Psoas muscle (tissue), 8 donors: ENCODE measurements around the gene F7. TPM values are rescaled to one million over a fixed set of nuclear protein-coding genes. Genes with fewer than 3 reads are reported as not detected.

ENCODE experiments used
- ATAC-seq, 4 donors: fragments of 200-7000 bp; cut with Tn5 transposase; one replicate each; pipeline ENCODE4 v1.9.1; 2020; ENCODE audit warnings: moderate library complexity in 3 of 4, mild to moderate bottlenecking in 2 of 4
- DNase-seq, 2 donors: peaks; one replicate each; pipeline ENCODE4 v3.0.0-alpha.2; 2020
- H3K27ac ChIP-seq: fragments of 200-600 bp; one replicate; pipeline ENCODE4 v1.8.0; 2022
- H3K27me3 ChIP-seq, 3 donors: fragments of 200-600 bp in 1 of 3; one replicate each; pipeline versions ENCODE4 v1.6.1 to v1.8.0; 2013 to 2022; ENCODE audit warnings: low read length in 2 of 3, mild to moderate bottlenecking in 2 of 3, moderate library complexity in 1 of 3; ENCODE audit not compliant: insufficient read depth in 3 of 3
- H3K36me3 ChIP-seq, 2 donors: fragments of 200-600 bp in 1 of 2; one replicate each; pipeline versions ENCODE4 v1.6.1 to v1.8.0; 2013 to 2022; ENCODE audit warnings: low read depth in 1 of 2, mild to moderate bottlenecking in 1 of 2, moderate library complexity in 1 of 2; ENCODE audit not compliant: insufficient read depth in 1 of 2
- H3K4me1 ChIP-seq: fragments of 200-600 bp; one replicate; pipeline ENCODE4 v1.8.0; 2022
- H3K4me3 ChIP-seq: fragments of 200-600 bp; one replicate; pipeline ENCODE4 v1.8.0; 2022; ENCODE audit warnings: mild to moderate bottlenecking
- H3K9me3 ChIP-seq: fragments of 200-600 bp; one replicate; pipeline ENCODE4 v1.8.0; 2022
- CTCF ChIP-seq: fragments of 200-600 bp; IDR thresholded peaks from one replicate; pipeline ENCODE4 v1.8.0; 2022; ENCODE audit warnings: antibody characterized with exemption
- WGBS, 3 donors: extraction: QIAGEN DNeasy Blood & Tissue Kit; methylation state at CpG; one replicate each; pipeline versions ENCODE4 v1.1.6 to v1.1.7; 2013; 5-methylcytosine and 5-hydroxymethylcytosine counted together
- intact Hi-C, 2 donors: fragments of 100-400 bp; cut with DNase I; formaldehyde crosslinking; loops; one replicate each; pipeline versions ENCODE4 v1.11.0 to v1.14.2; 2022
- polyA plus RNA-seq, 3 donors: library from polyadenylated mRNA; stranded (reverse); fragments of 200-250 nt; gene quantifications; one replicate each; pipeline ENCODE4 v1.2.3, GENCODE V29; 2013
- total RNA-seq, 4 donors: library from RNA; stranded (reverse); fragmentation: NEBNext Ultra II Directional in 2 of 4; extraction: Animal tissue kit (Norgen Biotek cat#: 25700) in 2 of 4; gene quantifications; one replicate each; pipeline versions ENCODE4 v1.2.1 to v1.2.4, GENCODE V29; 2021 to 2023
- donor health status: healthy with polysubstance abuse.
- donor health status: DM: no; HTN: no; CAD: no; lungs with moderate emphysema.
- donor health status: Bipolar disorder and iron deficiency.
- donor health status: healthy.
- donor health status: DM: yes; HTN: yes; CAD: no.
- donor health status: DM: no; HTN: no; CAD: no.
- donor health status: DM: no; HTN: no; CAD: no.
- donor health status: DM: yes; HTN: yes; CAD: no.

F7 gene
- total and polyA plus RNA-seq, 7 donors = 0.08 to 0.20 (median 0.10) TPM; not detected in 4

GRCh38 chr13:113137691-113138298 is 32.2 kb downstream of the F7 start:
- intact Hi-C loops = no loop called here
- WGBS, 3 donors = 83 to 85% (median 84%) methylated on average over 11 of the region's 11 CpGs

GRCh38 chr13:113138792-113139551 is 33.4 kb downstream of the F7 start:
- Histone ChIP-seq H3K4me3 (no peak overlapping the region), H3K27me3 (no peaks in the 10 kb centered on the region), H3K4me1 (no peaks in the 10 kb centered on the region), H3K9me3 (no peaks in the 10 kb centered on the region), H3K27ac (no peak overlapping the region), H3K36me3 (no peaks in the 10 kb centered on the region)
- DNase-seq (no peak), ATAC-seq (no peak)
- no peak for TF ChIP-seq CTCF
- intact Hi-C loops = no loop called here
- WGBS, 3 donors = 79 to 82% (median 80%) methylated on average over 16 of the region's 16 CpGs

More at GRCh38 chr13:113137691-113138298, 32.2 kb downstream of the F7 start:
- DNase-seq = no peak
- H3K27me3 ChIP-seq = no peaks in the 10 kb centered on the region
- no peaks in the 10 kb centered on the region for H3K4me1 ChIP-seq
- H3K4me3 ChIP-seq = no peak overlapping the region
- H3K36me3 ChIP-seq = no peaks in the 10 kb centered on the region
- no peaks in the 10 kb centered on the region for H3K9me3 ChIP-seq
- TF ChIP-seq CTCF = no peak
- H3K27ac ChIP-seq = no peak overlapping the region
- ATAC-seq = no peak

GRCh38 chr13:113139577-113139976 is 34.0 kb downstream of the F7 start:
- intact Hi-C loops = no loop called here
- H3K9me3 ChIP-seq = no peaks in the 10 kb centered on the region
- ATAC-seq = no peak
- no peaks in the 10 kb centered on the region for H3K4me1 ChIP-seq
- 69 to 85% (median 78%) methylated on average over 5 of the region's 5 CpGs for WGBS, 3 donors
- H3K36me3 ChIP-seq = no peaks in the 10 kb centered on the region
- no peak overlapping the region for H3K4me3 ChIP-seq
- H3K27ac ChIP-seq = no peak overlapping the region
- TF ChIP-seq CTCF = no peak
- H3K27me3 ChIP-seq = no peaks in the 10 kb centered on the region
- no peak for DNase-seq

- no peak overlapping the region for H3K27ac ChIP-seq
Measured at GRCh38 chr13:113140677-113141600, 35.3 kb downstream of the F7 start.

More at GRCh38 chr13:113140677-113141600, 35.3 kb downstream of the F7 start:
- Histone ChIP-seq H3K4me3 (no peak overlapping the region), H3K4me1 (no peaks in the 10 kb centered on the region), H3K27me3 (no peaks in the 10 kb centered on the region), H3K36me3 (no peaks in the 10 kb centered on the region), H3K9me3 (no peaks in the 10 kb centered on the region)
- no peak for TF ChIP-seq CTCF
- ATAC-seq (no peak), DNase-seq (peak in 1 of 2 donors; percentile 51)
- intact Hi-C loops = loop anchor here in 1 of 2 donors (10.0 kb wide), 1 partner anchor 1676 kb away; no protein-coding TSS in a partner anchor
- 89 to 92% (median 89%) methylated on average over 26 of the region's 26 CpGs for WGBS, 3 donors
